Upper lobe of left lung (tissue), 4 donors: Measurements from ENCODE around the gene PHF23.

ENCODE experiments used
- POLR2AphosphoS5 ChIP-seq, 2 donors: sonication (generic); formaldehyde crosslinking; IDR thresholded peaks; one replicate each; pipeline ENCODE4 v1.5.1; 2017; ENCODE audit warnings: antibody characterized with exemption in 2 of 2
- TF ChIP-seq, protein P1 (sequence below), 6 experiments: fragments of 450-650 bp in 4 of 6; fragments of 200-600 bp in 2 of 6; sonication (generic) in 2 of 6; IDR thresholded peaks; one replicate each; pipeline ENCODE4 v1.5.1; 2016 to 2019; ENCODE audit warnings: antibody characterized with exemption in 6 of 6

DNA sequence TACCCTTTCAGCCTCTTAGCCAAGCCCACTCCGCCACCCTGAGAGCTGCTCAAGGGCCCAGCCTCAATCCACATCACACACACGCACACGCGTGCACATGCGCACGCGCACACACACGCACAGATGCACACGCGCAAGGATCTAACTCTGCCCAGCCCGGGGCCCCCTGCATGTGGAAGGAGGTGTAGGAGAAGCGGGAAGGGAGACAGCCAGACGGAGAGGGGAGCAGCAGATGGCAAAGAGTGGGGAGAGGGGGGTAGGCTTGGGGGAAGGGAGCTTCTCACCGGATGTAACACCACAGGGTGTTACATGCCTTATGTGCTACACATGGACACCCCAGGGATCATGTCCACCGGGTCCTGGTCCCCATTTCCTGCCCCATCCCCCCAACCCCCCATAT is 34.9 kb downstream of the PHF23 start:
- TF ChIP-seq, protein P1, sequence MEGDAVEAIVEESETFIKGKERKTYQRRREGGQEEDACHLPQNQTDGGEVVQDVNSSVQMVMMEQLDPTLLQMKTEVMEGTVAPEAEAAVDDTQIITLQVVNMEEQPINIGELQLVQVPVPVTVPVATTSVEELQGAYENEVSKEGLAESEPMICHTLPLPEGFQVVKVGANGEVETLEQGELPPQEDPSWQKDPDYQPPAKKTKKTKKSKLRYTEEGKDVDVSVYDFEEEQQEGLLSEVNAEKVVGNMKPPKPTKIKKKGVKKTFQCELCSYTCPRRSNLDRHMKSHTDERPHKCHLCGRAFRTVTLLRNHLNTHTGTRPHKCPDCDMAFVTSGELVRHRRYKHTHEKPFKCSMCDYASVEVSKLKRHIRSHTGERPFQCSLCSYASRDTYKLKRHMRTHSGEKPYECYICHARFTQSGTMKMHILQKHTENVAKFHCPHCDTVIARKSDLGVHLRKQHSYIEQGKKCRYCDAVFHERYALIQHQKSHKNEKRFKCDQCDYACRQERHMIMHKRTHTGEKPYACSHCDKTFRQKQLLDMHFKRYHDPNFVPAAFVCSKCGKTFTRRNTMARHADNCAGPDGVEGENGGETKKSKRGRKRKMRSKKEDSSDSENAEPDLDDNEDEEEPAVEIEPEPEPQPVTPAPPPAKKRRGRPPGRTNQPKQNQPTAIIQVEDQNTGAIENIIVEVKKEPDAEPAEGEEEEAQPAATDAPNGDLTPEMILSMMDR (IDR thresholded peaks at IDR 0.05), result no peak
- no peak for TF ChIP-seq POLR2AphosphoS5 (IDR thresholded peaks at IDR 0.05)
